GM10248 (cell line): Measurements from ENCODE around the gene PDCD2L.
"Not testable (repeated sequence)": the region's sequence is repeated elsewhere in the genome, so short reads cannot be mapped to it uniquely, and the experiment has no call there.

ENCODE experiments used
- CTCF ChIA-PET: fragments of 300-600 bp; sonication (Branson Sonifier 250); formaldehyde crosslinking; extraction: SDS; loops from one replicate; lab custom pipeline; 2021; ENCODE audit warnings: antibody characterized with exemption; lab: Yijun Ruan, JAX
- POLR2A ChIA-PET: fragments of 350-650 bp; sonication (Branson Sonifier 250); formaldehyde crosslinking; extraction: SDS; loops from one replicate; lab custom pipeline; 2020; ENCODE audit warnings: antibody characterized with exemption; lab: Yijun Ruan, JAX
- DNase-seq: peaks from one replicate; pipeline ENCODE4 v3.0.0; 2012; ENCODE audit errors: extremely low spot score
- TF ChIP-seq, protein P1 (sequence below): IDR thresholded peaks from 2 replicates; pipeline ENCODE4 v1.5.1; 2012; ENCODE audit warnings: mild to moderate bottlenecking, low read depth; ENCODE audit errors: extremely low read depth, missing control alignments, control extremely low read depth

The PDCD2L gene

DNA sequence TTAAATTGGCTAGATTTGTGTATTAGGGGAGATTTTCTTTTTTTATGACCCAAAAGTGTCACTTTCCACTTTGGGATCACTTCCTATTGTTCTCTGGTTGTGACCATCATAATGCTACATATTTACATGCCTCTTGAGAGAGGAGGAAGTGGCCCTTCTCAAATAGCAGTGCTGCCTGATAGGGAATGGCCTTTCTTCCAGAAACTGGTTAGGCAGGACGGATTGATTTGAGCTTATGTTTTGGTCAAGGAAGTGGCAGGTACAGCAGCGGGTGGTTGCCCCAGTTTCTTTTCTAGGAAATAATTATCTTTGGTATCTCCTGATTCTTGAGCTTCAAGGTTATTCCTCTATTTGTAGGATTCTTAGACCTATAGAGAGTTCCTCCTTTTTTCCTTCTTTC lies 55.4 kb downstream of the PDCD2L start:
- ChIA-PET CTCF (interaction anchor here (0.8 to 1.6 kb wide), 3 partner anchors 11 to 17 kb away, joined by 3 read pairs; no protein-coding TSS in a partner anchor), POLR2A (no interaction called here)
- DNase-seq, result no peak
- TF ChIP-seq, protein P1, sequence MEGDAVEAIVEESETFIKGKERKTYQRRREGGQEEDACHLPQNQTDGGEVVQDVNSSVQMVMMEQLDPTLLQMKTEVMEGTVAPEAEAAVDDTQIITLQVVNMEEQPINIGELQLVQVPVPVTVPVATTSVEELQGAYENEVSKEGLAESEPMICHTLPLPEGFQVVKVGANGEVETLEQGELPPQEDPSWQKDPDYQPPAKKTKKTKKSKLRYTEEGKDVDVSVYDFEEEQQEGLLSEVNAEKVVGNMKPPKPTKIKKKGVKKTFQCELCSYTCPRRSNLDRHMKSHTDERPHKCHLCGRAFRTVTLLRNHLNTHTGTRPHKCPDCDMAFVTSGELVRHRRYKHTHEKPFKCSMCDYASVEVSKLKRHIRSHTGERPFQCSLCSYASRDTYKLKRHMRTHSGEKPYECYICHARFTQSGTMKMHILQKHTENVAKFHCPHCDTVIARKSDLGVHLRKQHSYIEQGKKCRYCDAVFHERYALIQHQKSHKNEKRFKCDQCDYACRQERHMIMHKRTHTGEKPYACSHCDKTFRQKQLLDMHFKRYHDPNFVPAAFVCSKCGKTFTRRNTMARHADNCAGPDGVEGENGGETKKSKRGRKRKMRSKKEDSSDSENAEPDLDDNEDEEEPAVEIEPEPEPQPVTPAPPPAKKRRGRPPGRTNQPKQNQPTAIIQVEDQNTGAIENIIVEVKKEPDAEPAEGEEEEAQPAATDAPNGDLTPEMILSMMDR, result no peak

DNA sequence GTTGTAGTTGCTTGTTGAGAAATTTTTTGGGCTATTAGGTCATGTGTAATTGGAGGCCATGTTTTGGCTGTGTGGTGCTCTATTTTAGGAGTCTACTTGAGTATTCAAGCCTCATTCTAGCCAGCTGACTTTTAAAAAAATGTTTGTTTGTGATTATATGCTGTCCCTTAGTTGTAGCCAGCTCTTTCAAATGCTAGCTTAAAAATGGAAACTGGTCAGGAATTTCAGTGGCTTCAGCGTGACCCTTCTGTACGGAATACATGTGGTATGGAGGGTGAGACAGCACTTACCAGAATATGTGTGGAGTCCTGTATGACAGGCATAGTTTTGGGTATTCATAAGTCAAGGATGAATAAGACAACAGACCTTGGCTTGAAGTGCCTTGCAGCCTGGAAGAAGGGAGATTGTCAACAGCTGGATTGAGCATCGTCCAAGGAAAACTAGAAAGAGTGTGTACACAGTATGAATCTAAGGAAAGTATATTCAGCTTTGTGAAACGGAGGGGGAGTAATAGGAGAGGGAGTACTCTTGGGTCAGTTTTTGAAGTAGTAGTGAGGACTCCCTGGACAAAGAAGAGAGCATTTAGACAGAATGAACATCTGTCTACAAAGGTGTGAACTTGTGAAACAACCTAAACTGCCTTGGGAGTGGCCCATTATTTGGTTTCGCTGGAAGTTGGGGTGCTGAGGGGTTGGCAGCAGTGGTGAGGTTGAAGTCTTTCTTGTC lies 57.3 kb downstream of the PDCD2L start:
- ChIA-PET CTCF (interaction anchor here (1.2 kb wide), 1 partner anchor 15 kb away, joined by 3 read pairs; no protein-coding TSS in a partner anchor), POLR2A (no interaction called here)
- TF ChIP-seq, protein P1, result no peak
- no peak for DNase-seq

DNA sequence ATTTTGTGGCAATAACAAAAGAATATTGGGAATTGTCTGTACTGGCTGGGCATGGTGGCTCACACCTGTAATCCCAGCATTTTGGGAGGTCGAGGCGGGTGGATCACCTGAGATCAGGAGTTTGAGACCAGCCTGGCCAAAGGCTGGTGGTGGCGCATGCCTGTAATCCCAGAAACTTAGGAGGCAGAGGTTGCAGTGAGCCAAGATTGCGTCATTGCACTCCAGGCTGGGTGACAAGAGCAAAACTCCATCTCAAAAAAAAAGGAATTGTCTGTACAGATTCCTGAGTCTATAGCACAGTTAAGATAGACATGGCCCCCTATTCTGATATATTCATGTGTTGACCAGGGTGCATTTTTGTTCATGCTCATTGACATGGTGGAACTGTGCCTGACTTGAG lies 60.6 kb downstream of the PDCD2L start:
- POLR2A ChIA-PET, DNase-seq, CTCF ChIA-PET: not testable (repeated sequence)

DNA sequence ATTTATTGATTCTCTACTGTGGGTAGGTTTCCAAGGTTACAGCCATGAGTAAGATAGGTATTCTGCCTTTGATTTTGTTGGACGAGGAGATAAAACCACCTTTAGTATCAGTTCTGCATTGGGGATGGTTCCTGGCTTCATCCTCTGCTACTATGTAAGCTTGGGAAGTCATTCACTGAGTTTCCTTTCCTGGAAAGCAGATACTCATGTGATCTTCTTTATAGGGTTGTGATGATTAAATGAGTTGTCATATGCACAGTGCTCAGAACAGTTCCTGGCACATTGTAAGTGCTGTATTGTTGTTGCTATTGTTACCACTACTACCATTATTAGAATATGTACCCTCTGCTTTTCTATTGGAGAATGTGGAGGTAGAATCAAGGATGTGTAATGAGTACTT lies 64.2 kb downstream of the PDCD2L start:
- CTCF ChIA-PET, result no interaction called here
- no peak for DNase-seq
- POLR2A ChIA-PET, result no interaction called here
- TF ChIP-seq, protein P1, result no peak

DNA sequence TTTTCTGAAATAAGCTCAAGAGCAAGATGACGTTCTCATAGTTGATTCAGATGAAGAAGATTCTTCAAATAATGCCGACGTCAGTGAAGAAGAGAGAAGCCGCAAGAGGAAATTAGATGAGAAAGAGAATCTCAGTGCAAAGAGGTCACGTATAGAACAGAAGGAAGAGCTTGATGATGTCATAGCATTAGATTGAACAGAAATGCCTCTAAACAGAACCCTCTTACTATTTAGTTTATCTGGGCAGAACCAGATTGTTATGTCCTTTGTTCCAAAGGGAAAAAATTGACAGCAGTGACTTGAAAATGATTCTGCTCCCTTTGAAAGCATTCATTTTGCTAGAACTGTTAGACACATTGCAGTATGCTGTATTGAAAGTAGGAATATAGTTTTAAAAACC lies 64.8 kb downstream of the PDCD2L start:
- POLR2A ChIA-PET, CTCF ChIA-PET, DNase-seq: not testable (repeated sequence)

DNA sequence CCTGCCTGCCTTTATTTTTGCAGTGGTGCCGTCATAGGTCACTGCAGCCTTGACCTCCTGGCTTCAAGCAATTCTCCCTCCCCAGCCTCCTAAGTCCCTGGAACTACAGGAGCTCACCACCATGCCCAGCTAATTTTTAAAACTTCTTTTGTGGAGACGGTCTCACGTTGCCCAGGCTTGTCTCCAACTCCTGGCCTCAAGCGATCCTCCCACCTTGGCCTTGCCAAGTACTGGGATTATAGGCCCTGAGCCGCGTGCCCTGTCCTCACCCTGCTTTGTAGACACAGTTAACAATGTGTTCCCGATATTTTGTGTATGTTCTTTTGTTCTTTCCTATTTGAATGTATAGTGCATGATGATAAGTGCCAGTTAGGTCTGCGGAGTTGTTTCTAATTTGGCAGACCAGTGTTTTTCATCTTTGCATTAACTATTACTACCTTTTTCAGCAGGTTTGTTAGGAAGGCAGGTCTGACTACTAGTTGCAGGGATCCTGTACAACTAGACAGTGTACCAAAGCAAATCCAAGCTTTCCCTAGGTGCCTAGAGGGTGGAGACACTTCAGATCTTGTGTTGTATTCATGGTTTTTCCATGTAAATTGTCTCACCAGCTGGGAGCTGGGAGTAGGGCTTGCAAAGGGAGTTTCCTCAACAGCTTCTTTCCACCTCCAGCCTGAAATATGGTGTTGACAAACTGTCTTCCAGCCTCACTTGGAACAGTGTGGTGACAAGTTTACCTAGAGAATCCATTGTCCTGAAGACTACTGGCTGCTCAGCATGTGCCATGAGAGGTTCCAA lies 67.9 kb downstream of the PDCD2L start:
- ChIA-PET CTCF (interaction anchor here (0.9 to 1.4 kb wide), 2 partner anchors 13 to 15 kb away, joined by 3 read pairs; no protein-coding TSS in a partner anchor), POLR2A (no interaction called here)
- DNase-seq, result no peak
- TF ChIP-seq, protein P1, result no peak

DNA sequence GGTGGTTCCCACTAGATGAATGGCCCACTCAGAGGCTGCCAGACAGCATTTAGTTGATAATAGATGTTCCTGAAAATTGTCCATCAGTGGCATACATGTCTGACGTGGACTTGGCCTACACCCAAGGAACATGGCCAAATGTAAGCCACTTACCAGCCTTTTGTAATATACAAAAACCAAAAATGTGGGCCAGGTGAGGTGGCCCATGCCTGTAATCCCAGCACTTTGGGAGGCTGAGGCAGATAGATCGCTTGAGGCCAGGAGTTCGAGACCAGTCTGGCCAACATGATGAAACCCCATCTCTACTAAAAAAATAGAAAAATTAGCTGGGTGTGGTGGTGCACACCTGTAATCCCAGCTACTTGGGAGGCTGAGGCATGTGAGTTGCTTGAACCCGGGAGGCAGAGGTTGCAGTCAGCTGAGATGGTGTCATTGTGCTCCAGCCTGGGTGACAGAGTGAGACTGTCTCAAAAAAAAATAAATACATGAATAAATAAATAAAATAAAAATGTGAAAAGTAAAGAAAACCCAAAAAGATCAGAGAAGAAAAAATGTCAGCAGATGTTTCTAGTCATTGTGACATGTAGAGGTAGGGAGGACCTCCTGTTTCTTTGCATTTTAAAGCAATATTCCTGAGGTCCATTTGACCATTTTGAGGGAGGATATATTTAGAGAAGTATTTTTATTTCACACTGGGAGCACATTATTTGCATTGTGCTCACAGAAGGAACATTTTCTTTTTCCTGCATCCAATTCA lies 70.2 kb downstream of the PDCD2L start:
- no peak for DNase-seq
- ChIA-PET CTCF (no interaction called here), POLR2A (no interaction called here)
- TF ChIP-seq, protein P1, result no peak
